ENCODE data around the gene CLCN4.

GRCh38 chrX:10158279-10159144 is 1.7 kb downstream of the CLCN4 start:
- no peak for TF ChIP-seq POLR2A (IDR thresholded peaks at IDR 0.05)
- no peak for TF ChIP-seq POLR2AphosphoS5 (IDR thresholded peaks at IDR 0.05)
